Liver (tissue), 9 donors: ENCODE data around the gene NCOA6. TPM values are rescaled to one million over a fixed set of nuclear protein-coding genes. Genes with fewer than 3 reads are reported as not detected.

Experiments
- DNase-seq: peaks from one replicate; pipeline ENCODE4 v3.0.0-alpha.2; 2017; ENCODE audit warnings: low spot score
- H3K27ac ChIP-seq, 2 donors: one replicate each; pipeline ENCODE4 v1.7.0; 2013; ENCODE audit warnings: inconsistent platforms in 2 of 2, low read length in 2 of 2, control low read depth in 1 of 2, low read depth in 1 of 2, mild to moderate bottlenecking in 1 of 2
- H3K27me3 ChIP-seq, 4 donors: one replicate each; pipeline versions ENCODE4 v1.6.1 to v1.7.0; 2013; ENCODE audit warnings: low read length in 3 of 4, inconsistent platforms in 1 of 4, mild to moderate bottlenecking in 1 of 4, moderate library complexity in 1 of 4; ENCODE audit not compliant: control insufficient read depth in 4 of 4, insufficient read depth in 4 of 4
- H3K36me3 ChIP-seq, 4 donors: one replicate each; pipeline versions ENCODE4 v1.6.1 to v1.7.0; 2013; ENCODE audit warnings: low read length in 3 of 4, mild to moderate bottlenecking in 3 of 4, low read depth in 1 of 4, moderate library complexity in 1 of 4; ENCODE audit not compliant: control insufficient read depth in 4 of 4, insufficient read depth in 3 of 4
- H3K4me1 ChIP-seq, 4 donors: one replicate each; pipeline versions ENCODE4 v1.6.1 to v1.7.0; 2013; ENCODE audit warnings: low read length in 3 of 4, mild to moderate bottlenecking in 3 of 4, moderate library complexity in 1 of 4; ENCODE audit not compliant: control insufficient read depth in 4 of 4, insufficient read depth in 4 of 4
- H3K4me3 ChIP-seq, 3 donors: one replicate each; pipeline versions ENCODE4 v1.6.1 to v1.7.0; 2013; ENCODE audit warnings: low read length in 3 of 3, control low read depth in 1 of 3, low read depth in 1 of 3, mild to moderate bottlenecking in 1 of 3
- H3K9ac ChIP-seq, 2 donors: one replicate each; pipeline ENCODE4 v1.7.0; 2013; ENCODE audit warnings: low read length in 2 of 2, mild to moderate bottlenecking in 2 of 2, moderate library complexity in 2 of 2, control low read depth in 1 of 2, low read depth in 1 of 2
- H3K9me3 ChIP-seq, 4 donors: one replicate each; pipeline versions ENCODE4 v1.6.1 to v1.7.0; 2013; ENCODE audit warnings: low read length in 3 of 4; ENCODE audit not compliant: control insufficient read depth in 4 of 4
- ATF3 ChIP-seq: IDR thresholded peaks from 2 replicates; pipeline ENCODE4 v1.6.1; 2016; ENCODE audit warnings: antibody characterized with exemption
- FOXA1 ChIP-seq: IDR thresholded peaks from 2 replicates; pipeline ENCODE4 v1.6.1; 2016; ENCODE audit warnings: antibody characterized with exemption
- GABPA ChIP-seq, 2 donors: IDR thresholded peaks in 1 of 2; conservative IDR thresholded peaks in 1 of 2; 2 replicates each; pipeline ENCODE4 v1.6.1; 2016; ENCODE audit warnings: antibody characterized with exemption in 2 of 2, mild to moderate bottlenecking in 1 of 2, moderate library complexity in 1 of 2
- HNF4A ChIP-seq, 2 donors: conservative IDR thresholded peaks; 2 replicates each; pipeline ENCODE4 v1.6.1; 2016; ENCODE audit warnings: antibody characterized with exemption in 2 of 2, mild to moderate bottlenecking in 2 of 2
- HNF4G ChIP-seq: IDR thresholded peaks from 2 replicates; pipeline ENCODE4 v1.6.1; 2016; ENCODE audit warnings: antibody characterized with exemption
- JUND ChIP-seq, 2 donors: IDR thresholded peaks; 2 replicates each; pipeline ENCODE4 v1.6.1; 2016; ENCODE audit warnings: antibody characterized with exemption in 2 of 2
- MAX ChIP-seq: IDR thresholded peaks from 2 replicates; pipeline ENCODE4 v1.6.1; 2016; ENCODE audit warnings: antibody characterized with exemption
- NR2F2 ChIP-seq: IDR thresholded peaks from 2 replicates; pipeline ENCODE4 v1.6.1; 2016; ENCODE audit warnings: antibody characterized with exemption
- REST ChIP-seq: IDR thresholded peaks from 2 replicates; pipeline ENCODE4 v1.6.1; 2016; ENCODE audit warnings: antibody characterized with exemption, mild to moderate bottlenecking
- SP1 ChIP-seq: IDR thresholded peaks from 2 replicates; pipeline ENCODE4 v1.6.1; 2018; ENCODE audit warnings: antibody characterized with exemption, mild to moderate bottlenecking
- YY1 ChIP-seq: IDR thresholded peaks from 2 replicates; pipeline ENCODE4 v1.6.1; 2016; ENCODE audit warnings: antibody characterized with exemption, mild to moderate bottlenecking
- WGBS: extraction: QIAGEN DNeasy Blood & Tissue Kit; methylation state at CpG from one replicate; pipeline ENCODE4 v1.1.7; 2013; 5-methylcytosine and 5-hydroxymethylcytosine counted together
- polyA plus RNA-seq, 2 donors: library from polyadenylated mRNA; stranded (reverse) in 1 of 2; unstranded in 1 of 2; fragments of 200-250 nt in 1 of 2; fragments of >200 nt in 1 of 2; fragmentation: Nextera tagmentation in 1 of 2; extraction: Ambion mirVana in 1 of 2; gene quantifications; one replicate each; pipeline versions ENCODE4 v1.2.1 to v1.2.3, GENCODE V29; 2013 to 2015
- total RNA-seq, 2 donors: library from RNA; depleted of rRNA; stranded (reverse); fragments of >200 nt; gene quantifications; one replicate each; pipeline ENCODE4 v1.2.3, GENCODE V29; 2014
- TF ChIP-seq, protein P1 (sequence below): IDR thresholded peaks from 2 replicates; pipeline ENCODE4 v1.6.1; 2016; ENCODE audit warnings: antibody characterized with exemption
- donor health status: healthy.
- donor health status: healthy.
- donor health status: healthy.
- donor health status: healthy.
- donor health status: healthy.

The NCOA6 gene
- total and polyA plus RNA-seq, 4 donors = 5.4 to 13.1 (median 6.2) TPM

DNA sequence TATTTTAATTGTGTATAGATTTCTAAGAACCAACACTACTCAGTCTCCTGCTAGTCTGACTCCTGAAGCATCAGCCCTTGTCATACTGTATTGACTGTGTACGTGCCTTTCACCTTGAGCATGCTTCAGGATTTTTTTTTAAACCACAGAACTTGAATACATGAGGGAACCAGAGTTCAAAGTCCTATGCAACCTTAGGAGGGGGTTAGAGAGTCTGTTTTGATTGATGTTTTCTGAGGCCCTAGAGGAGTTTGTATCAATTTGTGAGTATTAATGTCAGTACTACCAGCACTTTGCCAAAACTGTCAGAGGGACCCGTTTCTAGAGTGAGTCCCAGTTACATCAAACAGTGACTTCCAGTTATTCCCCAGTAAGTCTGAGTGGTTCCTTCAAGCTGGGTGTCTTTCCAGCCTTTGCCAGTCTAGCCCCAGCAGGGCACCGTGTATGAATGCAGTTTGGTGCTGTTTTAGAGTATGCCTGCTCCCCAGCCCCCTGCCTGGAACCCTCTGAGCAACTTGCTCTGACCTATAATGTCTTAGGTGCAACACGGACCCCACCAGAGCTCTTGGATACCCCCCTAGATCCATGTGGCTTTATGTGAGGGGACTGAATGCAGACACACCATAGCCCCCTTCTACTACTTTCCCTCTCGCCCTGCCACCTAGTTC lies 112.8 kb downstream of the NCOA6 start:
- peaks cover 2 to 41% (median 29%) of the 10 kb centered on the region in 4 donors for H3K4me1 ChIP-seq
- no peak overlapping the region for H3K4me3 ChIP-seq
- H3K36me3 ChIP-seq = peaks cover 0 to 15% (median 4%) of the 10 kb centered on the region in 4 donors
- H3K9ac ChIP-seq = no peak overlapping the region
- TF ChIP-seq HNF4A (conservative IDR thresholded peaks at IDR 0.05) = peak in 1 of 2 donors; percentile 45
- no peak for TF ChIP-seq FOXA1
- H3K9me3 ChIP-seq = no peaks in the 10 kb centered on the region
- DNase-seq = no peak
- peak overlapping the region in 1 of 2 donors; percentile 9 for H3K27ac ChIP-seq
- H3K27me3 ChIP-seq = no peaks in the 10 kb centered on the region
- WGBS = 75% methylated on average over 5 of the region's 5 CpGs

GRCh38 chr20:34711813-34712430 lies 113.5 kb downstream of the NCOA6 start:
- Histone ChIP-seq H3K4me3 (no peak overlapping the region), H3K36me3 (peaks cover 0 to 15% (median 4%) of the 10 kb centered on the region in 4 donors)

More at GRCh38 chr20:34711813-34712430, 113.5 kb downstream of the NCOA6 start:
- no peak overlapping the region for H3K9ac ChIP-seq
- H3K27ac ChIP-seq = no peak overlapping the region
- peaks cover 4 to 41% (median 33%) of the 10 kb centered on the region in 4 donors for H3K4me1 ChIP-seq
- WGBS = 100% methylated on average over 3 of the region's 3 CpGs
- no peaks in the 10 kb centered on the region for H3K9me3 ChIP-seq
- no peak for TF ChIP-seq JUND (IDR thresholded peaks at IDR 0.05)
- TF ChIP-seq, protein P1, sequence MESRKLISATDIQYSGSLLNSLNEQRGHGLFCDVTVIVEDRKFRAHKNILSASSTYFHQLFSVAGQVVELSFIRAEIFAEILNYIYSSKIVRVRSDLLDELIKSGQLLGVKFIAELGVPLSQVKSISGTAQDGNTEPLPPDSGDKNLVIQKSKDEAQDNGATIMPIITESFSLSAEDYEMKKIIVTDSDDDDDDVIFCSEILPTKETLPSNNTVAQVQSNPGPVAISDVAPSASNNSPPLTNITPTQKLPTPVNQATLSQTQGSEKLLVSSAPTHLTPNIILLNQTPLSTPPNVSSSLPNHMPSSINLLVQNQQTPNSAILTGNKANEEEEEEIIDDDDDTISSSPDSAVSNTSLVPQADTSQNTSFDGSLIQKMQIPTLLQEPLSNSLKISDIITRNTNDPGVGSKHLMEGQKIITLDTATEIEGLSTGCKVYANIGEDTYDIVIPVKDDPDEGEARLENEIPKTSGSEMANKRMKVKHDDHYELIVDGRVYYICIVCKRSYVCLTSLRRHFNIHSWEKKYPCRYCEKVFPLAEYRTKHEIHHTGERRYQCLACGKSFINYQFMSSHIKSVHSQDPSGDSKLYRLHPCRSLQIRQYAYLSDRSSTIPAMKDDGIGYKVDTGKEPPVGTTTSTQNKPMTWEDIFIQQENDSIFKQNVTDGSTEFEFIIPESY = no peak
- TF ChIP-seq REST = no peak
- TF ChIP-seq MAX = no peak
- TF ChIP-seq YY1 = no peak
- no peak for TF ChIP-seq GABPA (IDR thresholded peaks at IDR 0.05 in 1 of 2, conservative IDR thresholded peaks at IDR 0.05 in 1 of 2)
- TF ChIP-seq FOXA1 = no peak
- TF ChIP-seq NR2F2 = no peak
- no peak for TF ChIP-seq ATF3
- no peak for TF ChIP-seq HNF4G
- TF ChIP-seq SP1 = no peak
- no peak for DNase-seq
- H3K27me3 ChIP-seq = no peaks in the 10 kb centered on the region
